NCI-H748 (cell line): Measurements from ENCODE around the gene MEAK7.

Experiments
- DNase-seq: peaks from one replicate; lab custom pipeline; 2025; ENCODE audit not compliant: unreplicated experiment; lab: John Stamatoyannopoulos, UW

Gene MEAK7

GRCh38 chr16:84513123-84513522, 8.7 kb upstream of the MEAK7 start:
- DNase-seq, result no peak

GRCh38 chr16:84511831-84512230, 7.4 kb upstream of the MEAK7 start:
- DNase-seq, result no peak

GRCh38 chr16:84511180-84511800, 6.8 kb upstream of the MEAK7 start:
- DNase-seq, result peak; percentile 74

GRCh38 chr16:84509032-84509950, 4.8 kb upstream of the MEAK7 start:
- DNase-seq, result no peak

GRCh38 chr16:84508502-84508901, 4.0 kb upstream of the MEAK7 start:
- no peak for DNase-seq

- no peak for DNase-seq
Measured at GRCh38 chr16:84507011-84507982, 2.8 kb upstream of the MEAK7 start.

- DNase-seq, result no peak
Measured at GRCh38 chr16:84505249-84506187, 1.1 kb upstream of the MEAK7 start.

GRCh38 chr16:84503751-84504395, 586 bp downstream of the MEAK7 start:
- no peak for DNase-seq

- no peak for DNase-seq
Measured at GRCh38 chr16:84502581-84502980, 1.9 kb downstream of the MEAK7 start.

- no peak for DNase-seq
Measured at GRCh38 chr16:84502075-84502474, 2.4 kb downstream of the MEAK7 start.

- no peak for DNase-seq
Measured at GRCh38 chr16:84501077-84501735, 3.3 kb downstream of the MEAK7 start.

- DNase-seq, result no peak
Measured at GRCh38 chr16:84500531-84500930, 3.9 kb downstream of the MEAK7 start.

GRCh38 chr16:84499638-84500037, 4.8 kb downstream of the MEAK7 start:
- DNase-seq, result no peak

GRCh38 chr16:84498859-84499620, 5.4 kb downstream of the MEAK7 start:
- DNase-seq, result no peak

GRCh38 chr16:84498223-84498610, 6.2 kb downstream of the MEAK7 start:
- no peak for DNase-seq

GRCh38 chr16:84497418-84498222, 6.8 kb downstream of the MEAK7 start:
- DNase-seq, result no peak

GRCh38 chr16:84496991-84497390, 7.5 kb downstream of the MEAK7 start:
- DNase-seq, result no peak

GRCh38 chr16:84495506-84495905, 9.0 kb downstream of the MEAK7 start:
- DNase-seq, result no peak
